Fibroblast of the conjunctiva (primary cell): ENCODE measurements around the gene TARM1.

ENCODE experiments used
- DNase-seq: peaks from one replicate; pipeline ENCODE4 v3.0.0-alpha.2; 2010; ENCODE audit warnings: low read depth

Gene TARM1

GRCh38 chr19:54081032-54081431 lies at the start of gene TARM1:
Gene TARM1 (minus strand): TSS chr19:54081365. CDS start chr19:54081340, 25 bp downstream.
- no peak for DNase-seq

- DNase-seq, result no peak
Measured at GRCh38 chr19:54129617-54129996, 48.4 kb upstream of the TARM1 start.

- no peak for DNase-seq
Measured at GRCh38 chr19:54128796-54129616, 47.8 kb upstream of the TARM1 start.

- no peak for DNase-seq
Measured at GRCh38 chr19:54128441-54128725, 47.2 kb upstream of the TARM1 start.

GRCh38 chr19:54127688-54128440 lies 46.7 kb upstream of the TARM1 start:
- DNase-seq, result no peak

- no peak for DNase-seq
Measured at GRCh38 chr19:54125713-54126112, 44.5 kb upstream of the TARM1 start.

GRCh38 chr19:54124393-54124792 lies 43.2 kb upstream of the TARM1 start:
- no peak for DNase-seq

- DNase-seq, result no peak
Measured at GRCh38 chr19:54123682-54124081, 42.5 kb upstream of the TARM1 start.

- no peak for DNase-seq
Measured at GRCh38 chr19:54121259-54121658, 40.1 kb upstream of the TARM1 start.

- peak; percentile 89 for DNase-seq
Measured at GRCh38 chr19:54115109-54116063, 34.2 kb upstream of the TARM1 start, which contains the start of the genes PRPF31 and TFPT. Gene PRPF31 (plus strand): TSS chr19:54115754. CDS start chr19:54118279, 2,525 bp downstream. Gene TFPT (minus strand): TSS chr19:54115657. CDS start chr19:54115269, 388 bp downstream.

- DNase-seq, result no peak
Measured at GRCh38 chr19:54114340-54115108, 33.4 kb upstream of the TARM1 start.

- no peak for DNase-seq
Measured at GRCh38 chr19:54109651-54110050, 28.5 kb upstream of the TARM1 start.

GRCh38 chr19:54108496-54108895 lies 27.3 kb upstream of the TARM1 start:
- DNase-seq, result no peak

- no peak for DNase-seq
Measured at GRCh38 chr19:54107876-54108490, 26.8 kb upstream of the TARM1 start.

GRCh38 chr19:54106716-54107115 lies 25.6 kb upstream of the TARM1 start:
- no peak for DNase-seq

GRCh38 chr19:54105796-54106195 lies 24.6 kb upstream of the TARM1 start:
- DNase-seq, result no peak

- DNase-seq, result no peak
Measured at GRCh38 chr19:54104998-54105715, 24.0 kb upstream of the TARM1 start.

GRCh38 chr19:54102421-54103169 lies 21.4 kb upstream of the TARM1 start, which contains the start of gene NDUFA3:
Gene NDUFA3 (plus strand): TSS chr19:54102855. CDS start chr19:54102879, 24 bp downstream.
- peak; percentile 98 for DNase-seq

GRCh38 chr19:54100561-54100960 lies 19.4 kb upstream of the TARM1 start, which contains the start of gene OSCAR:
Gene OSCAR (minus strand): TSS chr19:54100803. CDS start chr19:54100792, 11 bp downstream.
- DNase-seq, result no peak
